HL-60 (cell line): ENCODE results near the gene AQP6.

ENCODE experiments used
- DNase-seq, 2 experiments: peaks; one replicate each; pipeline ENCODE4 v3.0.0-alpha.2; 2010 to 2020; ENCODE audit warnings: low read depth in 1 of 2, low spot score in 1 of 2
- H3K27ac ChIP-seq: fragments of 250-450 bp; sonication (Bioruptor Pico); replicated peaks from 2 replicates; pipeline ENCODE4 v1.5.1; 2020; ENCODE audit warnings: mild to moderate bottlenecking, moderate library complexity
- H3K27me3 ChIP-seq: fragments of 250-450 bp; sonication (Bioruptor Pico); 2 replicates; pipeline ENCODE4 v1.5.1; 2021; ENCODE audit warnings: mild to moderate bottlenecking, moderate library complexity; ENCODE audit not compliant: insufficient read depth, poor library complexity, severe bottlenecking
- H3K4me3 ChIP-seq: replicated peaks from 2 replicates; pipeline ENCODE4 v1.5.1; 2011; ENCODE audit warnings: mild to moderate bottlenecking, control low read depth, low read length; ENCODE audit not compliant: insufficient read depth
- CTCF ChIP-seq: IDR thresholded peaks from one replicate; pipeline ENCODE4 v1.5.1; 2011; ENCODE audit warnings: low read length, control low read depth, inconsistent platforms; ENCODE audit not compliant: insufficient read depth
- GABPA ChIP-seq: IDR thresholded peaks from 2 replicates; pipeline ENCODE4 v1.6.1; 2012; ENCODE audit warnings: low read depth
- POLR2AphosphoS5 ChIP-seq: IDR thresholded peaks from 2 replicates; pipeline ENCODE4 v1.6.1; 2012; ENCODE audit warnings: low read depth
- REST ChIP-seq: IDR thresholded peaks from 2 replicates; pipeline ENCODE4 v1.6.1; 2012; ENCODE audit warnings: low read depth; ENCODE audit not compliant: insufficient replicate concordance
- SPI1 ChIP-seq: IDR thresholded peaks from 2 replicates; pipeline ENCODE4 v1.6.1; 2012; ENCODE audit warnings: low read depth, mild to moderate bottlenecking, borderline replicate concordance

AQP6 gene

GRCh38 chr12:50024227-50024626 is 51.5 kb downstream of the AQP6 start:
- no peak for TF ChIP-seq CTCF
- no peak for TF ChIP-seq GABPA
- no peak for TF ChIP-seq POLR2AphosphoS5
- no peak for TF ChIP-seq REST
- no peak for TF ChIP-seq SPI1
- peak overlapping the region; percentile 90 for H3K4me3 ChIP-seq
- H3K27ac ChIP-seq, result peak overlapping the region; percentile 93
- no peak for DNase-seq
- H3K27me3 ChIP-seq, result no peaks in the 10 kb centered on the region

GRCh38 chr12:50024805-50025186 is 52.0 kb downstream of the AQP6 start:
- Histone ChIP-seq H3K27ac (peak overlapping the region; percentile 93), H3K27me3 (no peaks in the 10 kb centered on the region), H3K4me3 (peak overlapping the region; percentile 90)
- TF ChIP-seq GABPA, result no peak
- no peak for TF ChIP-seq SPI1
- no peak for TF ChIP-seq CTCF
- TF ChIP-seq REST, result no peak
- TF ChIP-seq POLR2AphosphoS5, result no peak
- no peak for DNase-seq

- TF ChIP-seq SPI1 (no peak), GABPA (peak; percentile 61), CTCF (no peak), REST (peak; percentile 70), POLR2AphosphoS5 (peak; percentile 86)
- H3K27me3 ChIP-seq, result no peaks in the 10 kb centered on the region
- H3K27ac ChIP-seq, result peak within 1 kb of the TSS; percentile 93
- DNase-seq, result peak; percentile 95 to 98
- H3K4me3 ChIP-seq, result peak within 1 kb of the TSS; percentile 90
Observed at GRCh38 chr12:50025187-50026059, 52.7 kb downstream of the AQP6 start, which contains the start of gene RACGAP1. TSS of gene RACGAP1 (minus strand) at chr12:50025494. CDS start at chr12:50016715, 8,779 bp downstream.
